CD4-positive, alpha-beta T cell treated with Interleukin-21 for 1 hour (primary cell): Measurements from ENCODE around the gene CADM1.
A peak's percentile ranks its signal among the peaks of the same experiment; 100 is the strongest.

Experiments
- DNase-seq: peaks from one replicate; pipeline ENCODE4 v3.0.0-alpha.2; 2020

CADM1 gene

DNA sequence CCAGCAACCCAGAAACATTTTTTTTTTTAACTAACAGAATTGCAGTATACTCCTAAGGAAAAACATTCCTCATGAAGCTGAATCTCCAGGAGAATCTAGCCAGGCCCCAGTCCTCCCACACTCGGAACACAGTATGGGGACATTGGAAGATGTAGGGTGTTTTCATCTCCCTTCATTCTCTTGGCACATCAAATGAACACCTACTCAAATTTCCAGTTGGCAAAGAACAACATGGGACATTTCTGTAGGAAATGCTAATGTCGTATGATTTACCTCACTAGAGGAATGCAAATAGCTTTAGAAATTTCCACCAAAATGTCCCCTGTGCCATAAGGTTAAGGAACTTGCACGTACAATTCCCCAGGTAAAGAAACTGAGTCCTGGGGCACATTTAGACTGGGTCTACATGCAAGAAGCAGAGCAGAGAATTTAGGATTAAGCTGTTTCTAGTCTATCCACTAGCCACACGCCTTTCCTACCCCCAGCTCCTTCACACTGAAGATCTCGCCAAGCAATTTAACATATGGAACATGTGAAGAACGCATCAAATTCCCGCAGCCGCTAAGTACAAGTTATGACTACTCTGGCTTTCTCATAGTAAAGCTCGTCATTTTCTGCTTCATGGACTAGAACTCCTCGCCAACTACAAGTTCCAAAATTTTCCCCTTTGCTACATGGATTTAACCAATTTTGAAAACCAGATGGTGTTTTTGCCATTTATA, 2.9 kb upstream of the CADM1 start:
- no peak for DNase-seq

DNA sequence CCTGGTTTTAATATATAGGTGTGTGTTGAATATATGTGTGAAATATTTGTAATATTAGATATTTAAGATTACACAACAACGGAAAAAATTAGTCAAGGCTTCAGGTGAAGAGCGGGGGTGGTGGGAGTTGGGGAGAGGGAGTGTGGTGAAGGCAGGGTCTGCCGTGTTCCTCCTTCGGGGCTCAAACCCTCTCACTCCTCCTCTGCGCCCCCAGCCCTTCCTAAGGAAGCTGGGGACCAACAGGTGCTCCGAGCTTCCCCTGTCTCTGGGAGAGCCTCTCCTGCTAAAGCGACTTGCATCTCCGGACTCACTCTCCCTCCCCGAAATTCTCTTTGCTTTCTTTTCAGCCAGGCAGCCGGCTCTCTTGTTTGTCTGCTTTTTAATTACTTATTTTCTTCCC, 960 bp upstream of the CADM1 start:
- no peak for DNase-seq

DNA sequence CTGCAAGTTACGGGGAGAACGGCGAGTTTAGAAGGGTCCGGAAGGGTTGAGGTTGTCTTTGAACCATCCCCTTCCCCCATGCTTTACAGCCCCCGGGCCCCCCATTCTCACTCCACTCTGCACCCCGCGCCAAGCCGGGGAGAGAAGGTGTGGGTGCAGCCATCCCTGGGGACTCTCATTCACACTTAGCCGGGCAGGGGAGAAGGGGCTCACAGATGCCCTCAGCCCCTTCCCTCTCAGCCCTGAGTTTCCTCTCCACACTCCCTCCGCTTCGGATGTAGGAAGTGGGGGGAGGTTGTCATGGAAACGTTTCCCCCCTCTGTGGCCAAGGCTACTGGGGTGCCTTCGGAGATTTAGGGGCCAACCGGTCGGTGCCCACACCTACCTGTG, 334 bp downstream of the CADM1 start:
- DNase-seq = no peak

DNA sequence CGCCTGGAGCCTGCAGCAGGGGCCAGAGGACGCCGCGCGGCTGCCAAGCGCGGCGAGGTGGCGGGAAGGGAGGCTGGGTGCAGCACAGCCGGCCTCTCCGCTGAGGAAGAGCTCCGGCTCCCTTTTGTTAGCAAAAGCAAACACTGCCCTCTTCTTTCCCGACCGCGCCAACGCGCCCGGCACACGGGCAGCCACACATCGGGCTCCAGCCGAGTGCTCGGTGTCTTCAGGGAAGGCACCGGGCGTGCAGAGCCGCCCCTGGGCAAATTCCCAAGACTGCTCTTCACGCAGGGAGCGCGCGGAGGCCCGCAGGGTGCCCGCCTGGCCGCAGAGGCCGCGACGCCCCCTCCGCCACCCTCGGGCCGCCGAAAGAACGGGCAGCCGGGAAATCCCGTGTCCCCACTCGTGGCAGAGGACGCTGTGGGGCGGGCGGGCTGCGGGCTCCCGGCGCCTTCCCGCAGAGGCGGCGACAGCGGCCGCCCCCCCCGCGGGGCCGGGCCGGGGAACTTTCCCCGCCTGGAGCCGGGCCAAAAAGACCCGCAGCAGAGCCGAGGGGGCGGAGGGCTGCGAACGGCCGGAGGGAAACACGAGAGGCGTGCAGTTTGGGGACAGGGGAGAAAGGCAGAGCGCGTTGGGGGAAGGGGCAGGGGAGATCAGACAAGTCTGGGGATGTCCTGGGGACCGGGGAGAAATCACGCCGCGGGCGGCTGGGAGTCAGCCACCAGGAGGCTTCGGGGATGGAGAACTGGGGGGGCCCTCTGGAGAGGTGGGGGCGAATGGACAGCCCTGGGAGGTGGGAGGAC, 931 bp downstream of the CADM1 start:
- peak; percentile 31 for DNase-seq

DNA sequence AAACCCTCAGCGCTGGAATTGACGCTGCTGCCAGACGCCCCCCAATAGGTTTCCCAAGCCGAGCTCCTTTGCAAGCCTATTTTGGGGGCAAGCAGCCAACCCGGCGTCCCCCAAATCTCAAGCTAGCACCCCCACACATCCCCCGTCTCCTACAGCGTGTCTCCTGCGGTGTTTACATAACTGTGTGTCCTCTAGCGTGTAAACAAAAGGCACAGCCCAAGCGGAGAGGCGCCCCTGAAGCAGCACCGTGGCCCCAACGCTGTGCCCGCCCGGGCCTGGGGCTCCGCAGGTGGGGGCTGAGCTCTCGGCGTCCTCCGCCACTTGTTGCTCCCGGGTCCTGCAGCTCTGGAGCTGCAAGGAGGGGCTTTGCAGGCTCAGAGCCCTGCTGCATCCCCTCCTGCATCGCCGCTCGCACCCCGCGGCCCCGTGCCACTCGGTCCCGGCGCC, 1.6 kb downstream of the CADM1 start:
- DNase-seq = no peak

DNA sequence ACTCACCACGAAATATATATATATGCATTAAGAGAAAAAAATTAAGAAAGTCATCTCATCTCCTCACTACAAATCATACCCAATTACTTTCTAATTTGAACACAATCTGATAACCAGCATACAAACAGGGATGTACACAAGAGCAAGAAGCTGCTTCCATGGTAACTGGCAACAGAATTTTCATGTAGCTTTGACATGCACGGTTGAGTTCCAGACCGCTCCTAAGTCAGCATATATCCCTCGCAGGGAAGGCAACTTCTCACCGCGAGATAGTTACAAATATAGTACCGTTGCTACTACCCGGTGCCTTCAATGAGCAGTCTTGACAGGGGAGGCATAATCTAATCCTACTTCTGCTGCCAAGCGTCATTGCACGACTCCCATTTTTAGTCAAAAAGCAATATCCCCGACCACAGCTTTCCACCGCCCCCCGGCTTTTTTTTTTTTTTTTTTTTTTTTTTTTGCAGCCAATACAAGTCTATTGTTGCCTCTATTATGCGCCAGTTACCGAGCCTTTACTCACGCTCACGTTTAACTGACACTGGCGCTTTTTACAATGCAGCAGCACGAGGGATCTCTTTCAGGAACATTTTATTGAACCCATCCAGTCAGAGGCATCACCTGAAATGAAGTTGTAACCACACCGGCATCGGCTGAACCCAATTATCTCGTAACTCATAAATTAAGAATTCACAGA, 2.2 kb downstream of the CADM1 start:
- DNase-seq = no peak

DNA sequence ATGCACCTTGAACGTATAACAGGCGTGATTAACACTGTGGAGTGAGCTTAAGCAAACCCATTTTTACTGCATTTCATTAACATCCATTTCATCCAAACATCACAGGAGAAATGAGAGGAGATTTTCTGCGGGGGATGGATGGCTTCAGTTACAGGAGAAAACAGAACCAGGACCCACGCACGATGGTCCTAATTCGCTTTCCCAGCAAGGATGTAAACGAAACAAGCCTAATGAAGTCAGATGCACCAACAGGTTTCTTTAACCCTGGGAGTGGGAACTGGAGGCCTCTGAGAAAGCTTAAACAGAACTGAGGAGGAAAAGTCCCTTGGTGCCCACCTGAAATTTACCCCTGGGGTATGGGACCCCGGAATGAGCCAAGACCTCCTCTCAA, 2.7 kb downstream of the CADM1 start:
- DNase-seq = no peak

DNA sequence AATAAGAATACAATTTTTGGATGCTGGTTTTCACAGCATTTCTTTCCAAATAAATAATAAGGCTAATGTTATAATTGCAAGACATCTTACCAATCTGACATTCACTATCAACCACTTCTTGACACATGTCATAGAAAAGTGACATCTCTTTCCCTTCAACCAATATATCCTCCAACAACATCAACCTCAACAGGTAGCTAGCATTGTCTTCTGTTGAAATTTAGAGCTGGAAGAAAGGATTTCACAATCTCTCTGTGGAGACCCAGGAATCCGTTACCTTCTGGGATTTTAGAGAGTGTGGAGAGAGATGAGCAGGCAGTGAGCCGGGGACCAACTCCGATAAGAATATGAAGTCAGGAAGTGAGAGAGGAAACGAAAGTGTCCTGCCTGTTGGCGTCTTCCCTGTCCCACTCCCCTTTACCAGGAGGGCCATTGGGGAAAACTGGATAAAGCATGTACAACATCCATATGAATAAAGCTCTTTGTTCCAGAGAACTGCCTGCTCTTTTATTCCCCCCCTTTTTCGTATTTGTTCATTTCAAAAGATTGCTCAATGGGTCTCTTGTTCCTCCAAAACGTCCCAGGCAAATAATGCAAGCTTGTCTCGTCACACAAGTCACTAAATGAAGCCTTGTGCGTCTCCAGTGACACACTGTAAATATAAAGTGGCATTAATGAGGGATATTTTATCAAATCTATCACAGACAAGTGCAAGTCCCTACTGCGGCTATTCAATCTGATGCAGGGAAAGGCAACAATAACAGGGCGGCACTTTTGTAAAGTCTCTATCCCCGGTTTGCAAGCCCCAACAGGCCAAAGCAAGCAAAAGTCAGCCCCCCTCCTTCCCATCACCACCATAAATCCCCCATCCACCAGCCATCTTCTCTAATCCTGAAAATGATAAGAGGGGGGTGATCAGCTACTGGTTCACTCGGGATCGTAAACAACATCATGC, 3.4 kb downstream of the CADM1 start:
- DNase-seq = no peak

DNA sequence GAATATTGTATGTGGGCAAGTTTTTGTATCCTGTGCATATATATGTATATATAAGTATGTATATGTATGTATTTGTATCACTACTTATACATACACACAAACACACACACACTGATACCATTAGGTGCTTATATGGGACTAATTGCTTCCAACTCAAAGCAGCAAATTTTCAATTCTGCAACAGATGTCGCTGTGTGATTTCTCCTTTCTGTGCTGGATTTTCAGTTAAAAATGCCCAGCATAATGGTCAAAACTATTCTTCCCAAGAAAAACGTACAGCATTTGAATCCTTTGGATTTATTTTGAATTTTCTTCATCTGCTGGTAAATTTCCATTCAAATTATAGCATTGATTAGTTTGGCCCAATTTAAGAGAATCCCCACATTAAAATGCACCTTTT, 4.3 kb downstream of the CADM1 start:
- no peak for DNase-seq

DNA sequence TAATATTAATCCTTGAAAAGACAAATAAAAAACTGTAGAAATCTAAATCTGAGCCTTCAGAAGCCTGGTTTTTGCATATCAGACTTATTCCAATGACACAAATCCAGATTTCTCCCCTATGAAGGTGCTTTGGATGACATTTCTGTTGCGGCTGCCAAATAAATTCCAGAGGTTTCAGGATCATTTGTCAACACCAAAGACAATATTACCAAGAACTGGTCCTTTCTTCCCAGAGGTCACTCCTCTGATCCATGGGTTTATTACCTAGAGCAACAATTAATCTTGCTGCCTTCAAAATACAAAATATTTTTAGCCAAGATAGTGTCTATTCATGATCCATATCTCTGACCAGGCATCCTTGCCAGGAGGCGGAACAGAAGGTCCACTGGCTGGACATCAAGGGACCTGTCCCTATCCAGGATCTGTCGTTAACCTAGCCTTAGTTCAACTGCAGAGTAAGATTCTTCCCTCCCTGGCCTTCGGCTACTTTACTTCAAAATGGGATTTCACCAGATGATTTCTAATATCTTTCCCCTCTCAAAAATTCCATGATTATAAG, 4.9 kb downstream of the CADM1 start:
- DNase-seq = no peak

DNA sequence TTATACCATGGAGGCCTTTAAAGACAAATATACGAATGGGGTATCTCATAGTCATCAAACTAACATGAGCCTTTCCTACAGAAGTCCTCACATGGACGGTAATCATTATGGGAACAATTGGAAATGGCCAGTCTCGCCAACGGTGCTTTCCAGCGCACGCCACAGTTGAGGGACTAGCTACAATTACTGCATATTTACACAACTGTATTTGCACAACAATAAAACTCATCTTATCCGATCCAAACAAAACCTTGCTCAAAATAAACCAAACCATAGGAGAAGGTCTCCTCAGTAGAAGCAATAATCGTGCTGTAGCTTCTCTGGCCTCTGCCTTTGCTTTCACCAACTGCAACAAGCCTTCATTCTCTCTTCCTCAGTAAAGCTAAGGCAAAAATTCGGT, 5.9 kb downstream of the CADM1 start:
- DNase-seq = no peak

DNA sequence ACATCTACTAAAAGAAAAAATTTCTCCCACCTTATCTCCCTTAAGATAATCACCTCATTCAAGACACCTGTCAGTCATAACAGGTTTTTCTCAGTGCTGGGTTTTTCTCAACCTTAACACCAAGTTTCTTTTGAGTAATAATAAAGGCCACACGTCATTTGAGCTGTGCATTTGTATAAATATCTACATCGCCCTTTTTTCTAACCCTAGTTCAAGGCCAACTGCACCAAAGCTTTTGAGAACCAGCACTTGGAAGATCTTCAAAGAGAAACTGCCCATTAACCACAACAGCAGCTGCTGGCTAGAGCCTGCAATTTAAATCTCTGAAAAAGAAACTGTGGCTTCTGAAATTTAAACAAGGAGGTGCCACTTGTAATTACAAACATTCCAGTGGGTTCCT, 6.9 kb downstream of the CADM1 start:
- no peak for DNase-seq

DNA sequence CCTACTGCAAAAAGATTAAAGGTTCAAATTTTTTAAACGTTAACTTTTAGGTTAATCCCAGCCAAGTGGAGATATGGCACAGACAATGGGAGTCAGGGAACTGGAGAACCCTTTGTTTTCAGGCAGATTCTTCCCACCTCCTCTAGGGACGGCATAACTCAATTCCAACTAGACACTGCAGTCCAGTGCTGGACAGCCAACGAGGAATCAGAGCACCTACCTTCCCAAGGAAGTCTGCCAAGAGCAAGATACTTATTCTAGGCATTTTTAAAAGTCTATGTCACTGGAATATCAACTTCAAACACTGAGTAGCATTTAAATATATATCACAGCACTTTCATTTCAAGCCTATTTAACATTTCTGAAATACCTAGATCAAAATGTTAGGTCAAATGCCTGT, 7.3 kb downstream of the CADM1 start:
- no peak for DNase-seq

DNA sequence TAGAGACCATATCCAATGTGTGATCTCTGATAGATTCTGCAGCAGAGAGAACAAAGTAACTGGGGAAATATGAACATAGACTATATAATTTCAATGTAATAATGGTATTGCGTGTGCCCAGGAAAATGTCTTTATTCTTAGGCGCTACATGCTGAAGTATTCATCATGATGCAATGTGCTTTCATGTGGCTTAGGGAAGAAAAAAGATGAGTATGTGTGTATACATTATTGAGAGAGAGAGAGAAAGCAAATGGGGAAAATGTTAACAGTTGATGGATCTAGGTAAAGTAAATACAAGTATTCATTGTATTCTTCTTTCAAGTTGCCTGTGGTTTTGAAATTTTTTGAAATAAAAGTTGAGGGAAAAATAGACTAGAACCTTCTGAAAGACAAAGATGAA, 10.3 kb downstream of the CADM1 start:
- no peak for DNase-seq

DNA sequence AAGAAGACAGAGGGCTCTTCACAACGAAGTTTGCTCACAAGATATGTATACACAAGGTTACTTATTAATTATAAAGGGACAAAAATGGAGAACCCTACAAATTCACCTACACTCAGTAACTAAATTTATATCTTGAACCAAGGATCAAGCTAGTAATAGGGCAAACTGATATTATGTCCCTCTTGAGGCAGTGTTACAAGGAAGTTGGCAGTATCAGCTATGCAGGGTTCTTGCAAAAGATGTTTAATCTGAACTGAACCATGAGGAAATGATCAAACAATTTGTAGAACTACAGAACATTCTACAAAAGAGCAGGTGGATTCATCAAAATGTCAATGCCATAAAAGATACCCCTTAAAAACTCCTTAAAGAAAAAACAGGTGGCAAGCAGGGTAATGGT, 10.7 kb downstream of the CADM1 start:
- no peak for DNase-seq

DNA sequence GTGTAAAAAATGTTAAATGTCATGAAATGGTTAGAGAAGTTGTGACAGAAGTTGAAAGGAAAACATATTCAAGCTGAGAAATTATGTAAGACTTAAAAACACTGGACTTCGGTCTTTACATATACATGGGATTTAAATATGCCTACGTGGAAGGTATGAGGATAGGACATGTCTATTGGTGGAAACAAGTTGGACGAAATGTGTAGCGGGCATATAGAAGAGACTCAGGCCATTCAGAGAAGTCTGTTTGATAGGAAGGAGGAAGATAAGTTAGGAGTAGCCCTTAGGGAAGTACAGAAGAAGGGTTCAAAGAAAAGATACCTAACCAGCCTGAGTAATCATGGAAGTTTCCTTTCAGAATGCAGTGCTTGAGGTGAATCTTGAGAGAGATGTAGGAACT, 14.7 kb downstream of the CADM1 start:
- no peak for DNase-seq

DNA sequence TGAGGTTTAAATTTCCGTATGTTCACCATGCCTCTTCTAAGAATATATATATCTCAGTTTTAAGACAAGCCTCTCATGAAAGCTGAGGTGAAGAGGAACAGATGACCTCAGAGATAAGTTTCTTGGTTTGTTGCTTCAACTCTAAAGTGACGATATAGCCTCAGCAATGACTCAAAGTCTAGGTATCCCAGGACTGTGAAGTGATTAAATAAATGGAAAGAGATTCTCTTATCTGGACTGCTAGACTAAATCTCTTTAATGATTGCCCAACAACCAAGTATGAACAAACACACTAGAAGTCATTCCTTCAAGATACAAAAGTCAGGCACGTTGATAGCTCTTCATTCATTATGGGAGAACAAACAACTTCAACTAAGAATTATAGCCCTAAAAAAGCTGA, 15.3 kb downstream of the CADM1 start:
- DNase-seq = no peak

DNA sequence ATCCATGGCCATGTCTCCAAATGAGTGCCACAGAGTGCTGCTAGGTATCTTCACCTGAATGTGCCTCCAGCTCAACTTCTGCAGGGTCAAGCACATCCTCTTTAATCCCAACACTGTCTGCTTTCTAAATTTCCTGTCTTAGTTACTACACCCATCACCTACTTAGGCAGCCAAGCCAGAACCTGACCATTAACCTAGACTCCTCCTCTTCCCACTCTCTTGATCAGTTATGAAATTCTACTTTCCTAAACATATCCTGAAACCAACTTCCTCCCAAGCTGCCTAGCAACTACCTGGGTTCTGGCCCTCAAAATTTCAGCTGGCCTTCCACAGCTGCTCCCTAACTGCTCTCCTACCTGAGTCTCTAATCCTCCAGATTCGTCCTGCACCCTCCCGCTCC, 22.7 kb downstream of the CADM1 start:
- no peak for DNase-seq

DNA sequence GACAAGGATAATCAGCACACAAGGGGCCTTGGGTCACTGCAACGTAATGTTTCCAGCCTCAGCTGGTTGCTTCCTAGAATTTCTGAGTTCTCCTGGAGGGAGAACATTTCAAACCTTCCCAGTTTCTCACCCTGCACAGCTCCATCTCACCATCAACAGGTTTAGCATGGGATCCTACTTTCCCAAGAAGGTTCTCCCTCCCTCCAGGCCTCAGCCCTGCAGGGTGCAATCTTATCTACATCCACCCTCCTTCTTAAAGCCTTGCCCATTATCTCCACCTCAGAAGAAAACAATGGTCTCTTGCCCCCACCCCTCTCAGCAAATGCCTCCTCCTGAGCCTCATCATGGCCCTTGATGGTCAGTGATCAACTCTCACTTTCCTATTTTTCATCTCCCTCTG, 23.6 kb downstream of the CADM1 start:
- no peak for DNase-seq

DNA sequence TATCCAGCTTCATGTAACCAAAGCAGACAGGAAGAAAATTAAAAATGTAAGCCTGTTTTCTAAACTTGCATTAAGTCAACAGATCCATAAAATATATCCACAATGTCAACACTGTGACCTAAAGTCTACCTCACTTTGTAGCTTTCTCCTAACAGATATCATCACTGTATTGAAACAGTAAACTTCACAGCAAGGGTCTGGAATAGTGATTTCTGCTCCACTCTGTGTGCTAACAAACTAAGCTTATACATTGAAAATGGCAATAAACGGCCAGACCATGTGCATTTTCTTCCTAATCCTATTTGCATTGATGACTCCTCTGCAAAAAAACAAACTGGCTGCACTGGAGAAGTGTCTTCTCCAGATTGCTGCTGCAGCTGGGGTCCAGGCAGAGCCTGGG, 26.8 kb downstream of the CADM1 start:
- DNase-seq = no peak

DNA sequence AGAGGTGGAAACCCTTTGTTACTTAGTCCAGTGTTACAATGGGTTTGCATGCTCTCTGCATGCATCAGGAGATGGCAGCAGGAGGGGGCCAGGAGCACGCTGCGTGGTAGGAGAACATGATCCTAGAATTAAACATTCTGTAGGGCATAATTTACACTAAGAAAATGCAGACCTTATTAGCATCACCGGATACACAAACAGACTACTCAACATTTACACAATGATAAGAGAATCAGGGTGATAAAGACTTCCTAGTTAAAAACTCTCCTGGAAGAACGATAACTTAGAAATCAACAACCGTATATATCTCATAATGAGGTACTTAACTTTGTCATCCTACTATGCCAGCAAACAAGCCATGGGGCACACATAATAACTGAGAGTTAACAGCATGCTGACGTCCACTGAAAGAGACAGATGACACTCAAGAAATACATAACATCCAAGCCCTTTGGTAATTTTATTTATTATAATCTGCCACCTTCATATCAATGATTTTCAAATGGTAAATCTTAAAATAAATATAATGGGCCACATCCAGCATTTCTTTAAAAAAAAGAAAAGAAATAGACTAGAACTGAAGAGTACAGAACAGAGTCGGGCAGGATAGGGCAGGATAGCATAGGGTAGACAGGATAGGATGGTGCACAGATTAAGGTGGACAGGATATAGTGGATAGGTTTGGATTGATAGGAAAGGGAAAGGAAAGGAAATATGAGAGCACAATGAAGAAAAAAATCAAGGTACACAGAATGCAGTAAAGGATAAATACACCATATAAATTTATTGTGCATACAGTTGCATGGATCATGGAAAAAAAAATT, 27.5 kb downstream of the CADM1 start:
- no peak for DNase-seq

DNA sequence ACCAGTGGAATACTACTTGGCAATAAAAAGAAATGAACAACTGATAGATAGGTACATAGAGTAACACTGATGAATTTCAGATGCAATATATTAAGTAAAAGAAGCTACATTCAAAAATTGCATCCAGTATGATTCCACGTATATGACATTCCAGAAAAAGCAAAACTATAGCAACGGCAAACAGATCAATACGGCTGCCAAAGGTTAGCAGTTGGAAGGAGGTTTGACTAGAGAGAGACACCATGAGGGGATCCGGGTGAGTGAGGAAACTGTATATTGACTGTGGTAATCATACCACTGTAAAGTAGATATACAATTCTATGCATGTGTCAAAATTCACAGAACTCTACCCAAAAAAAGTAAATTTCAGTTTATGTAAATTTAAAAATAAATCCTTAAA, 28.7 kb downstream of the CADM1 start:
- DNase-seq = no peak
